SH-SY5Y (cell line): Measurements from ENCODE around the gene ZBTB20.

ENCODE experiments used
- GATA2 ChIP-seq: IDR thresholded peaks from 2 replicates; pipeline ENCODE4 v1.6.1; 2011; ENCODE audit warnings: mild to moderate bottlenecking, low read depth, low read length
- GATA3 ChIP-seq: IDR thresholded peaks from 2 replicates; pipeline ENCODE4 v1.6.1; 2011; ENCODE audit warnings: low read depth, mild to moderate bottlenecking, low read length, moderate library complexity

The ZBTB20 gene

DNA sequence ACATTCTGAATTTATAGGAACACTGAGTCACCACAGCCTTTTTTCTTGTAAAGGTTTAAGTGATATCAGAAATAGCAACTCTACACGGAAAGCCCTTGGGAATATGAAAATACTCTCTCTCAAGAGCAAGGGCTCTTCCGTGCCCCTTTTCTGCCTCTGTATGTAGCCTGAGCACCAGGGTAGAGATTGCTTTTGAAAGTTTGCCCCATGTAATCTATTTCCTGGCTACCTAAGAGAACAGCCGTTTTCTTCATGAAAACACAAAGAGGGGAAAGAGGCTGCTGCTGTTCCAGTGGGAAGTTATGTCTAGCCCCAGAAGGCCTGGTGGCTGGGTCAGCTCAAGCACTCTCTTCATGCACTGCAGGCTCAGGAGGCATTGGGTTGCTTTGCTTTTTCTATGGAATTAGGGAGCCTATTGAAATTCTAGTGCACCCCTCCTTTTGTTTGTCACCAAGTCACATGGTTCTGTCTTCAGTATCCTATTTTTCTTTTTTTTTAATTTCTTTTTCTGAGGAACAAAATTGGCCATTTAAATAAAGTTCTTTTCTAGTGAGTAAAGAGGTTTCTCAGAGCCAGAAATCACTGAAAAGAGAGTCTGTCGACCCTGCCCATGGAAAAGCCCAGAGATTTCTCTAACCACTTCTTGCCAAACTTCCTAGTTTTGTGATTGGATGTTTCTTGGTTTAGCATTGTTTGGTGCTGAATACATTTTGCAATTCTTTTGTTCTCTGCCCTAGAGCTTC lies 813.7 kb downstream of the ZBTB20 start:
- TF ChIP-seq GATA2: no peak
- TF ChIP-seq GATA3: no peak

DNA sequence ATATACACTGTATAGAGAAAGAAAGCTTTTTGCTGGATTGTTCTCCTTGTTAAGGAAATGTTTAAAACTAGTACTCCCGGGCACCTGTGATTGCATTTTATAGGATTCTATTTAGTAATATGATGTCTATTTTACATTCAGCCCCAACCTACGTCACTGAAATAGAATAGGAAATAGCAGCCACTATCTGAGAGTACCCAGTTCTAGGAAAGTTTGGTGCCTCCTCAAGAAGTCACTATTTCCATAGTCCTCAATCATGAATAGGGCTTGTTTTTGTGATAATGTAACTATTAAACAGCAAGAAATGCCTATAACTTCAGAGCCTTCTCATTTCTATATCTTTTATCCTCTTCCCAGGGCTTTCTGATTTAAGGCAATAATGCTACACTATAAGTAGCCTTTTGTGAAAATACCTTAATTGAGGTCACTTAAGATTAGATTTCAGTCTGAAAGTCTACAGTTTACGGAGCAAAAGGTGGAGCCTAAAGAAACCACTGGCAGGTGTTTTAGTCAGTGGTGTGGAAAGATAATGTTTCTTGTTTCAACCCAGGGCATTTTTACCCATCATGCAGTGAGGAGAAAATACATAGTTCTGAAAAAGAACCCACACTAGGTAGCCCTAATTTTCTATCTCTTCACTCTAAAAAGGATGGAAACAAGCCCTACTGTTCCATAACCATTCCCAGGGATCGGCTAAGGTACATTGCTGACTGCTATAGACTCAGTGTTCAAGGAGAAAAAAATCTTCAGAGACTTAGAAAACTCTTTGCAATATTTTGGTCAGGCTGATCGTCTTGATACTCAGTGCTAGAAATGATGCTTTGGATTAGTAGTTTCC lies 814.5 kb downstream of the ZBTB20 start:
- TF ChIP-seq GATA3 (no peak), GATA2 (no peak)

GRCh38 chr3:114331710-114332109 lies 815.4 kb downstream of the ZBTB20 start:
- no peak for TF ChIP-seq GATA2
- no peak for TF ChIP-seq GATA3

DNA sequence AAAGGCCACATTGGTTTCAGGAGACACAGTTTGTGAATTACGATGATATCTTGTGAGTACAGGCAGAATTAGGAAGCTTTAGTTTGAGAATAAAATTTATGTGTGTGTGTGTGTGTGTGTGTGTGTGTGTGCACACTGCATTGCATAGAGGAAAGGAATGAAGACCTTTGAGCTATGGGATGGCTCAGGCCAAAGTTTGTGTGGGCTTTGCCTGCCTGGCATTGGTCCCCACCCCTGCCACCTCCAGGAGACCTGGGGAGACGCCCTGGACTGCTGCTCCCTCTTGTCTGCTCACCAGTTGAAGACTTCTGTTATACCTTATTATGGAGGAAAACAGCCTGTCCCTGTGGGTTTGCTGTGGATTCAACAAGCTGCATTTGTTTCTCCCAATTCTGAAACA lies 816.1 kb downstream of the ZBTB20 start:
- no peak for TF ChIP-seq GATA2
- no peak for TF ChIP-seq GATA3

DNA sequence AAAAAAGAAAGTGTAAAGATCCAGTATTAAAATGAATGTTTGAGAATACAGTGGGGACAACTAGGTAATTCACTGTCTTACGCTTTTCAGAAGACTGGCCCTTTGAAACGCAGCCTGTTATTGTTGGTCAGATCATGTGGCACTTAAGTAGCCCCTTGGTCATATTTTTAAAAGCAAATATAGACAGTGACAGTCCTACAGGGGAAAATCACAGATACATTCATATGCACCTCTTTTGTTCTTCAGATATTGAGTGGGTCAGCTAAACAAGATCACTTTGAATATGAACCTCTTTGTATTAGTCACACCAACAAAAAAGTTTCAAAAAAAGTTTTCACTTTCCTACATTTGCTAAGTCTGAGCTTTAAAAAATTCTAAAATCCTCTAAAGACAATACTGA lies 817.3 kb downstream of the ZBTB20 start:
- no peak for TF ChIP-seq GATA2
- TF ChIP-seq GATA3: no peak

GRCh38 chr3:114328345-114328744 lies 818.7 kb downstream of the ZBTB20 start:
- TF ChIP-seq GATA3 (no peak), GATA2 (no peak)

DNA sequence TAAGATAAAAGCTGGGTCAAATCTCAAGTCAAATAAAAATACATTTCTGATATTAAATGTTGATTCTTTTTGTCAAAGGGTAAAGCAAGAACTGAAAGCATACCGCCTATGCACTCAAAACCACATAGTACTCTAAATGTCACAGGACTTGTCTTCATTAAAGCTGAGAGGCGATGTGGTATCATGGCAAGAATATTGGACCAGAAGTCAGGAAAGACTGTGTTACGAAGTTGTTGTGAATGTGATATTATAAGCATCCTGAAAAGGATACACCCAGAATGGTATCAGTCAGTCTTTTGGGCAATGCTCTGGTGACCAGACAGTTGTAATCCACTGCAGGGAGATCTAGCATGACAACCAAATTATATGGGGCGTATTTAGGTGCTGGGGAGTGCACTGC lies 819.4 kb downstream of the ZBTB20 start:
- TF ChIP-seq GATA2: no peak
- no peak for TF ChIP-seq GATA3

DNA sequence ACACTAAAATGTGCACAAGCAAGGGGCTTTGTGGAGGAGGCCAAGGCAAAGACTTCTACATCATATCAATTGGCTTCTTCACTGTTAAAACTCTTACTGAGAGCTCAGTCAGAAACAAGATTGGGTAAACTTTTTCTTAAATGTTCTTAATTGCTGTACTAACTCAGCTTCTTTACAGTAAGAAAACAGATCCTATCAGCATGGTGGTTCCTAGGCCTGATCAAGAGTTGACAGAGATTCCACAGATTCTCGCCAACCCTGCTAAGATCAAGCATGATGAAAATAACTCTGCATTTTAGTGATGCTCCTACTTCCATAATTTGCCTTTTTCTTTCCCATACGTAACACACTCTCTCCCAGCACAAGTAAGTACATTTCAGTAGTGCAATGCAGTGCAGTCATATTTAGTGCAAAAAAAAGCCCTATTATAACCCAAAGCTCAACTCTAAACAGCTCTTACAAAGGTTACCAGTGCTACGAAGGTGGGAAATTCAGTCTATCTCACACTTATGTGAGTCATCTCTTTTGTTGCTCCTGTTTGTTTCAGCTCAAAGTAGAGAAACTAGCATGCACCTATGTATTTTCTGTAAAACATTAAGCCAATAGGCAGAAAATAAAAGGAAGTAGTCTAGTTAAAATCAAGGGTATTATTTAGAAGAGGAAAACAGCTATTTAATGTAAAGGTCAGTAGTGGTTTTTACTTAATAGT lies 823.4 kb downstream of the ZBTB20 start:
- TF ChIP-seq GATA3 (no peak), GATA2 (no peak)

DNA sequence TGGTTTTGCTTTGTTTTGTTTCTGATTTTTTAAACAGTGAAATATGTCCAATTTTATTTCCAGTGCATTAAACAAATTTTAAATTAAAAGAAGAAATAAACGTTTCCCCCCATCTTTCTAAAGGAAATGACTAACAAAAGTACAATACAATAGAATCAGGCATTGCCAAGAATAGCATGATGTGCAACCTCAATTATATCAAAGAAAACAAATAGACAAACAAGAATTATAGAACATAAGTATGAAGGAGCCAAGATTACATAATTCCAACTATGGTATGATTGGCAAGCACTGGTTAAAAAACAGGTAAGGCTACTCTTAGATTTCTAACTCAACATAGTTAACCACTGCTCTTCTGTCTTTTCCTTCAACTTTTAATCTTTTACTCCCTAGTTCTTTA lies 826.8 kb downstream of the ZBTB20 start:
- no peak for TF ChIP-seq GATA3
- TF ChIP-seq GATA2: no peak

DNA sequence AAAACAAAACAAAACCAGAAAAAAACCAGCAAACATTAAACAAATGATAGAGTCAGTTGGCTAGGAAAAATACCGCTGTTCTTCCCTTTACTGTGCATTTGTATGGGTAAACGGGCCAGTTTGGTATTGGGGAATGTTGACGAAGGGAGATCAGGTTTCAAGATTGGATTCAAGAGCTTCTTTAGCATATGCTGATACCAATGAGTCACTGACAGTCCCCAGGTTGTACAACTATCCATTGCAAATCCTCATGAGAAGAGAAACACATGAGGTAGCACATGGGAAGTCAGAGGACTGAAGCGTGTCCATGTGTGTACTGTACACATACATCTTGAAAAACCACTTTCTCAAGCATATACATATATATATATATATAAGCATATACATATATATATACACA lies 827.6 kb downstream of the ZBTB20 start:
- TF ChIP-seq GATA3 (no peak), GATA2 (no peak)

- TF ChIP-seq GATA2 (no peak), GATA3 (no peak)
Observed at GRCh38 chr3:114318295-114318694, 828.8 kb downstream of the ZBTB20 start.

DNA sequence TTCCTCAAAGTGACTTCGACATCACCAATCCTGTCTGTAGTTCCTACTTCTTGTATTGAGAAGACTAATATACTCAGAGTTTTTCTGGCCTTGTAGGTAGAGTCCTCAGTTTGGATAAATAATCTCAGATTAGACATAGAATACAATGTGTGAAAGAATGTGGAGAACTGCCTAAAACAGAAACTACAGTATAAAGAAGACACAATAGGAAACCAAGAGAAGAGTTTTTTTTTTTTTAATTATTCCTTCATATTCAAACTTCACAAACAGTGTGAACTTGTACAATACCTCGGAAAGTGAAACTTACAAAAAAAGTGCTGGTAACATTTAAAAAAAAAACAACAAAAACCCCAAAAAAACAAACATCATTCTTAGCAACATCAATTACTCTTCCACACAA lies 832.8 kb downstream of the ZBTB20 start:
- TF ChIP-seq GATA3 (no peak), GATA2 (no peak)

- no peak for TF ChIP-seq GATA2
- no peak for TF ChIP-seq GATA3
Observed at GRCh38 chr3:114313426-114313825, 833.7 kb downstream of the ZBTB20 start.

- TF ChIP-seq GATA3 (no peak), GATA2 (no peak)
Observed at GRCh38 chr3:114310695-114311094, 836.4 kb downstream of the ZBTB20 start.
